VCaP (cell line): ENCODE results near the gene FAM53B.

ENCODE experiments used
- H3K27ac ChIP-seq: fragments of 450-650 bp; 2 replicates; pipeline ENCODE4 v1.5.1; 2017
- TF ChIP-seq, protein P1 (sequence below): fragments of 450-650 bp; conservative IDR thresholded peaks from 2 replicates; pipeline ENCODE4 v1.5.1; 2017; ENCODE audit warnings: mild to moderate bottlenecking, moderate library complexity

The FAM53B gene

DNA sequence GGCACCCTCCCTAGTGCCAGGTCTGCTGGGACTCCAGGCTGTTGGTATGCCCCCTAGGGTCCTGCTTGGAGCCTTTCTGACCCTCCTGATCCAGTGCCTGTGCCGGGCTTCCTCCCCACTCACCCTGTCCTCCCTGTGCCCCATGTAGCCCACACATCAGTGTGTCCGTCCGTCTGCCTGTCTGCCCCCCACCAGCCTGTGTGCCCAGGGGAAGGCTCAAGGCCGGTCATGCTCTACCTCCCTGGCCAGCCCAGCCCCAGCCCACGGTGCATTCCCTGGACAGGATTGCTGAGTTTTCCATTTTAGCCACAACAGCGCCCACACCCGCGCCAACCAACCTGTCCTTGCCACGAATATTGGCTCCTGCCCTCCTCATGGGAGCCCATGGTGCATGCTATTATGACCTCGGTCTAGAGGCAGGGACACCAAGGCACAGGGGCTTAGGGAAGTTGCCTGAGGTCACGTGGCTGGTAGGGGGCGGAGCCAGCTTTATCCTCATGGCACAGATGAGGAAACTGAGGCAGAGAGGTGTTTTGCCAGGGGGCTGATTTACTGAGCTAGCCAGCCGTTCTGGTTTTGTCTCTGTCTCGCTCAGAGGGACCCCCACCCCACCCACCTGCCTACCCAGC lies 136.0 kb downstream of the FAM53B start:
- no peak overlapping the region for H3K27ac ChIP-seq
- TF ChIP-seq, protein P1, sequence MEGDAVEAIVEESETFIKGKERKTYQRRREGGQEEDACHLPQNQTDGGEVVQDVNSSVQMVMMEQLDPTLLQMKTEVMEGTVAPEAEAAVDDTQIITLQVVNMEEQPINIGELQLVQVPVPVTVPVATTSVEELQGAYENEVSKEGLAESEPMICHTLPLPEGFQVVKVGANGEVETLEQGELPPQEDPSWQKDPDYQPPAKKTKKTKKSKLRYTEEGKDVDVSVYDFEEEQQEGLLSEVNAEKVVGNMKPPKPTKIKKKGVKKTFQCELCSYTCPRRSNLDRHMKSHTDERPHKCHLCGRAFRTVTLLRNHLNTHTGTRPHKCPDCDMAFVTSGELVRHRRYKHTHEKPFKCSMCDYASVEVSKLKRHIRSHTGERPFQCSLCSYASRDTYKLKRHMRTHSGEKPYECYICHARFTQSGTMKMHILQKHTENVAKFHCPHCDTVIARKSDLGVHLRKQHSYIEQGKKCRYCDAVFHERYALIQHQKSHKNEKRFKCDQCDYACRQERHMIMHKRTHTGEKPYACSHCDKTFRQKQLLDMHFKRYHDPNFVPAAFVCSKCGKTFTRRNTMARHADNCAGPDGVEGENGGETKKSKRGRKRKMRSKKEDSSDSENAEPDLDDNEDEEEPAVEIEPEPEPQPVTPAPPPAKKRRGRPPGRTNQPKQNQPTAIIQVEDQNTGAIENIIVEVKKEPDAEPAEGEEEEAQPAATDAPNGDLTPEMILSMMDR: no peak

DNA sequence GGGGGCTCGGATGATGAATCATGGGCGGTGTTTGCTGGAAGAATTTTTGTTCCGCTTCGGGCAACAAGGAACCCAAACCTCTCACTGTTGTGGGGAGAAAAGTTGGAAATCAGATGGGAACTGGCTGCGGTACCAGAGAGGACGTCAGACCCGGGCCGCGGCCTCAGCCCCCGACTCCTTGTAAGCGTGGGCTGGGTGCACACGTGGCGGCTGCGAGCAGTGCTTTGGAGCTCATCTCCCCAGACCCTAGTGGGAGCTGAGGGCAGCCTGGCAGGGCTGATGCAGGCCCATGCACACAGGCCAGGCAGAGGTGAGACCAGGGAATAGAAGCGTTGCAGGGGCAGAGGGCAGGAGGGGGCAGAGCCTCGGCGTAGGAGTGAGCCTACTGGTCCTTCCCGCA lies 136.5 kb downstream of the FAM53B start:
- no peak overlapping the region for H3K27ac ChIP-seq
- TF ChIP-seq, protein P1: no peak

DNA sequence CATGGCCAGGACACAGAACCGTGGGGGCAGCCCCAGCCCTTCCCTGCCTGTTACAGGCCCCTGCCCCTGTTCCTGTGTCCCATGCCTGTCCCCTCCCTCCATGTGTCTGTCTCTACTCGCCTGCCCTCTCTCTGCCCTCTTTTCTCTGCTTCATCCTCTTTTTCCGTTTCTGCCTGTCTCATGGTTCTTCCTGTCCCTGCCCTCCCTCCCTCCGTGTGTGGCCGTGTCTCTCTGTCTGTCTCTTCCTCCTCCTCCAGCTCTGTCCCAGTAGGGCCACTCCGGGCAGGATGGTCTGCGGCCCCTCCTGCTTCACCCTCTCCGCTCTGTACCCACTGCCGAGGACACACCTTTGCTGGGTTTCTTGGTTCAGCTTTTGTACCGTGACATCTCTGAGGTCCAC lies 137.4 kb downstream of the FAM53B start:
- TF ChIP-seq, protein P1: no peak

DNA sequence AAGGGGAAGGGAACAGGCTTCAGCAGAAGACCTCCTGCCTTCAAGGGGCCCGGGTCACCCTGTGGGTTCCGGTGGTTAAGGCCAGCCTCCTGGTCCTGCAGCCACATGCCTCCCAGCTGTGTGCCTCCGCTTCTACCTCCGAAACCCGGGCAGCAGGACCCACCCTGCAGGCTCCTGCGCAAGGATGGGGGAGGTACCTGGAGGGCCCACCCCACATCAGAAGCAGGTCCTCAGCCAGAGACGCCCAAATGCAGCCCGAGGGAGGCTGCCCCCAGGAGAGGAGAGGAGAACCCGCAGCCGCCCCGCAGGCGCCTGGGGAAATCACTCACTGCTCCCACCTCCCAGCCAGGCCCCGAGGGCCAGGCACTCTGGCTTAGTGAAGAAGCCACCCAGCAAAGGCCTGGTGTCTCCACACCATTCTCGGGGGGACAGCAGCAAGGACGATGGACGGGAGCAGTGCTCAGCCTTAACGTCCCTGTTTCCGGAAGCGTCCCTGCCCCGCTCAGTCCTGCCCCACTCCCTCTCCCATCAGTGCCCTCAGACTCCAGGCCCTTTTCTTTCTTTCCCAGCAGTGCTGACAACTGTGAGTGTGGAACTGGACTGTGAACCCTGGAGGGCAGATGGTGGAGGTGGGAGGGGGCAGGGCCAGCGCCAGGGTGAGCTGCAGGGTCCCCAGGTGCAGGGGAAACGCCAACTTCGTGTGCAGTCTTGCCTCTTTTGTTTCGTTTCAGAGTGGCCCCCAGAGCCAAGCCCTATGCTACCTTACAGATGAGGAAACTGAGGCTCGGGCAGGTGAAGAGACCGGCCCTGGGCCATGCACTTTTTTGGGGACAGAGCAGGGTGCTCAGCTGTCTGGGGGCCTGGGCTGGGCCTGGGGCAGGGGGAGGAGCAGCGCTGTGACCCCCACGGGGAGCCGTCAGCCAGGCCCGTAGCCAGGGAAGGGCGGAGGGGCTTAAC lies 138.0 kb downstream of the FAM53B start:
- H3K27ac ChIP-seq: no peak overlapping the region
- TF ChIP-seq, protein P1: no peak

More for the DNA sequence above, 137.4 kb downstream of the FAM53B start:
- H3K27ac ChIP-seq: no peak overlapping the region

DNA sequence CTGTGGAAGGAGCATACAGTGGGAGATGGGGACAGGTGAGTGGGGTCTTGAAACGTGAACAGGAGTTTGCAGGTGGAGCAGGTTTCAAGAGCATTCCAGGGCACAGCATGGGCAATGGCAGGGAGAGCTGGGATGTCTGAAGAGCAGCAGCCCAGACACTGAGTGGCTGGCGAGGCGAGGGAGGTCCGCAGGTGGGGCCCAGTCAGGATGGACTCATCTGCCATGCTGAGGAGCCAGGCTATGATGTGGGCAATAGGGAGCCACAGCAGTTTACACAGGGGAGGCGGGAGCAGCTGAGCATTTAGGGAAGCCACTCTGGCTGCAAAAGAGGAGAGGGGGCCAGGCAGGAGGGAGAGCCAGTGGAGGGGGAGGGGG lies 138.7 kb downstream of the FAM53B start:
- TF ChIP-seq, protein P1: no peak
- H3K27ac ChIP-seq: no peak overlapping the region

DNA sequence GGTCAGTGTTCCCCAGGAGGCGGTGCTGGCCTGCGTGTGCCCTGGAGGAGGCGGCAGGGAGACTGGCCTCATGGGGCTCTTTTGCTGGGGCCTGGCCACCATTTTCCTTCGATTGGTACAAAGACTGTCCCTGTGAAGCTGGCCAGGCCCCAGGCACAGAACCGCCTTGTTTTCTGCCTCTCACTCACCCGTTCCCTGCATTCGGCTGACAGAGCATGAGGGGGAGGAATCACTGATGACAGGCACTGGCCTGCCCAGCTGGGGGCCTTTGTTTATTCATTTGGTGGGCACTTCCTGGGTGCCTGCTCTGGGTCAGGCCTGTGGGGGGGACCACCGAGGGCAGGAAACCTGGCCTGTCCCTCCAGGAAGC lies 139.2 kb downstream of the FAM53B start:
- no peak overlapping the region for H3K27ac ChIP-seq
- TF ChIP-seq, protein P1: no peak

DNA sequence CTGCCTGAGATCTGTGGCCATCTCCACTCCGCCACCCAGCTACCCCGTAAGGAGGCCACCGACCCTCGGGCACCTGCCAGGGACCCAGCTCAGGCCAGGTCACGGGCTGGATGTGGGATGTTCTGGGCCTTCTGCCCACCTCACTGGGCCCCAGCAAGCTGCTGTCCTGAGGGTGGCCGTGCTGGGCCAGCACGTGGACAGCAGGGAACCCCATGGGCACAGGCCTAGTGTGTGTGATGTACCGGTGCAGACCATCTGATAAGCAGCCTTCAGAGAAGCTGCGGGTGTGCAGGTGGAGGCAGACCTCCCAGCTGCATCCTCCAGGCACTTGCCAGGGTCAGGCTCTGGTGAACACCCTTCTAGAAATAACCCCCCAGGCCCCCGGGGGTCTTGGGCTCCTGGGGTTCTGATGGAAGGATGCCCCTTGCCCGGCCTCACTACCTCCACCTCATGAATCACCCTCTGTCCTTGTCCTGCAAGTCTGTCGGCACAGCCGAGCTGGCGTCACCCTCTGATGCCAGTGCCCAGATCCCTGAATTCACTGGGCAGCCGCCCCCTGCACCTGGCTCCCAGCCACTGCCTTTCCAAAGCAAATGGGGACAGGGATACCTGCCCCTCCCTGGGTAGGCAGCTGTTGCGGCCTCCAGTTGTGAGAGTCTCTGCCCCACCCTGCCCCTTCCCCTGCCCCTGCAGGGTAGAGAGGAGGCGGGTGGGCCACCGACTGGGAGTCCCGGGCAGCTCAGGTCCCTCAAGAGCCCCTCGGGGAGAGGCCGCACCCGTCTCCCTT lies 139.8 kb downstream of the FAM53B start:
- TF ChIP-seq, protein P1: no peak

More for the DNA sequence above, 139.8 kb downstream of the FAM53B start:
- no peak overlapping the region for H3K27ac ChIP-seq
